Endothelial cell of umbilical vein (primary cell): ENCODE data around the gene ZNF491. TPM values are rescaled to one million over a fixed set of nuclear protein-coding genes. Genes with fewer than 3 reads are reported as not detected.

Source experiments
- BruUV-seq: library from RNA; stranded (reverse); fragments of 400-500 nt; replicated peaks from 2 replicates; lab custom pipeline; 2021; lab: Mats Ljungman, UMichigan
- CTCF ChIA-PET: fragments of 300-600, 350-600 bp; sonication (Branson Sonifier 250); formaldehyde crosslinking; loops from one replicate; lab custom pipeline; 2021; ENCODE audit warnings: antibody characterized with exemption, inconsistent platforms; lab: Charles Lee
- POLR2A ChIA-PET: fragments of 300-600, 350-600 bp; sonication (Branson Sonifier 250); formaldehyde crosslinking; loops from one replicate; lab custom pipeline; 2021; ENCODE audit warnings: antibody characterized with exemption, inconsistent platforms; lab: Charles Lee
- DNase-seq: peaks from one replicate; pipeline ENCODE4 v3.0.0-alpha.2; 2011; ENCODE audit warnings: low read depth, low spot score
- FAIRE-seq: peaks from 2 replicates; lab custom pipeline; 2011; peaks lifted over from hg19 to GRCh38; lab: Jason Lieb, UNC
- H2AFZ ChIP-seq: 2 replicates; pipeline ENCODE4 v1.6.0; 2012; ENCODE audit warnings: low read depth, low read length, control low read depth, inconsistent platforms
- H3K27ac ChIP-seq: 2 replicates; pipeline ENCODE4 v1.5.1; 2011; ENCODE audit warnings: low read depth, mild to moderate bottlenecking, control low read depth, low read length, moderate library complexity; ENCODE audit not compliant: insufficient read depth
- H3K27me3 ChIP-seq, 2 experiments: 2 replicates each; pipeline versions ENCODE4 v1.6.0 to v1.6.1; 2011; ENCODE audit warnings: low read length in 2 of 2, mixed read lengths in 1 of 2; ENCODE audit not compliant: control insufficient read depth in 2 of 2, insufficient read depth in 2 of 2
- H3K36me3 ChIP-seq, 2 experiments: 2 replicates in 1 of 2; 3 replicates in 1 of 2; pipeline ENCODE4 v1.5.1; 2011; ENCODE audit warnings: low read length in 2 of 2, mild to moderate bottlenecking in 1 of 2, moderate library complexity in 1 of 2; ENCODE audit not compliant: control insufficient read depth in 2 of 2, insufficient read depth in 2 of 2; ENCODE audit errors: extremely low read depth in 1 of 2
- H3K4me1 ChIP-seq: 3 replicates; pipeline ENCODE4 v1.5.1; 2011; ENCODE audit warnings: mild to moderate bottlenecking, low read length; ENCODE audit not compliant: control insufficient read depth, insufficient read depth; ENCODE audit errors: extremely low read depth
- H3K4me2 ChIP-seq: 2 replicates; pipeline ENCODE4 v1.6.1; 2011; ENCODE audit warnings: low read length, control low read depth, mixed read lengths; ENCODE audit not compliant: insufficient read depth
- H3K4me3 ChIP-seq, 3 experiments: fragments of 200-600 bp in 1 of 3; sonication (generic), shearing (Covaris generic) in 1 of 3; replicated peaks in 1 of 3; 2 replicates each; pipeline ENCODE4 v1.5.1; 2011 to 2016; ENCODE audit warnings: control low read depth in 3 of 3, low read length in 3 of 3, mild to moderate bottlenecking in 2 of 3, inconsistent platforms in 1 of 3, low read depth in 1 of 3, moderate library complexity in 1 of 3; ENCODE audit not compliant: insufficient read depth in 1 of 3
- H3K79me2 ChIP-seq: 2 replicates; pipeline ENCODE4 v1.6.0; 2012; ENCODE audit warnings: low read length, inconsistent platforms; ENCODE audit not compliant: control insufficient read depth, insufficient read depth
- H3K9ac ChIP-seq: replicated peaks from 2 replicates; pipeline ENCODE3; 2011; ENCODE audit warnings: low read length, control low read depth; ENCODE audit not compliant: insufficient read depth; ENCODE audit errors: extremely low read depth
- H3K9me1 ChIP-seq: replicated peaks from 3 replicates; pipeline ENCODE4 v1.6.0; 2011; ENCODE audit warnings: mild to moderate bottlenecking, low read length; ENCODE audit not compliant: control insufficient read depth, insufficient read depth; ENCODE audit errors: extremely low read depth
- H3K9me3 ChIP-seq: replicated peaks from 2 replicates; pipeline ENCODE4 v1.5.1; 2012; ENCODE audit warnings: low read length, inconsistent platforms; ENCODE audit not compliant: control insufficient read depth, insufficient read depth
- H4K20me1 ChIP-seq: replicated peaks from 2 replicates; pipeline ENCODE3; 2011; ENCODE audit warnings: mild to moderate bottlenecking, low read length; ENCODE audit not compliant: control insufficient read depth, insufficient read depth; ENCODE audit errors: extremely low read depth
- EZH2 ChIP-seq: IDR thresholded peaks from 2 replicates; pipeline ENCODE4 v1.6.1; 2012; ENCODE audit warnings: borderline replicate concordance, low read depth, mild to moderate bottlenecking, moderate library complexity, low read length, inconsistent platforms; ENCODE audit not compliant: severe bottlenecking
- FOS ChIP-seq: IDR thresholded peaks from 2 replicates; pipeline ENCODE4 v1.6.1; 2011; ENCODE audit warnings: mild to moderate bottlenecking, low read length, moderate library complexity, borderline replicate concordance; ENCODE audit not compliant: insufficient read depth
- GATA2 ChIP-seq: IDR thresholded peaks from 2 replicates; pipeline ENCODE4 v1.7.0; 2011; ENCODE audit warnings: low read depth, mild to moderate bottlenecking, moderate library complexity, mixed read lengths, low read length; ENCODE audit not compliant: insufficient read length, insufficient read depth
- JUN ChIP-seq: IDR thresholded peaks from 2 replicates; pipeline ENCODE4 v1.6.1; 2011; ENCODE audit warnings: borderline replicate concordance, low read depth; ENCODE audit not compliant: insufficient read length, insufficient read depth
- MYC ChIP-seq: IDR thresholded peaks from one replicate; pipeline ENCODE4 v1.6.1; 2011; ENCODE audit warnings: mild to moderate bottlenecking, low read depth, low read length
- POLR2A ChIP-seq: IDR thresholded peaks from 2 replicates; pipeline ENCODE4 v1.6.1; 2012; ENCODE audit warnings: low read depth, mild to moderate bottlenecking, control low read depth, low read length
- POLR2AphosphoS5 ChIP-seq: IDR thresholded peaks from 2 replicates; pipeline ENCODE4 v1.6.1; 2012; ENCODE audit warnings: low read depth, mild to moderate bottlenecking, control low read depth, low read length, moderate library complexity; ENCODE audit not compliant: insufficient read depth
- dilution Hi-C: fragments of 300-500 bp; cut with MboI; formaldehyde crosslinking; loops from one replicate; pipeline ENCODE4 v1.15.0; 2019; ENCODE audit warnings: low sequenced_read_pairs; ENCODE audit not compliant: extremely low pct_ligation_motif_present
- intact Hi-C: fragments of 100-400 bp; cut with micrococcal nuclease; formaldehyde crosslinking; loops from one replicate; pipeline ENCODE4 v1.10.0; 2022
- polyA plus RNA-seq, 4 experiments: library from polyadenylated mRNA; depleted of rRNA in 3 of 4; stranded (reverse) in 3 of 4; unstranded in 1 of 4; fragments of >200 nt; gene quantifications; 2 replicates each; pipeline versions ENCODE4 v1.2.1 to v1.2.3, GENCODE V29; 2011 to 2012; ENCODE audit warnings: missing spikeins in 1 of 4
- total RNA-seq: library from RNA; stranded (reverse); gene quantifications from 2 replicates; pipeline ENCODE4 v1.2.3, GENCODE V29; 2021
- TF ChIP-seq, protein P1 (sequence below): IDR thresholded peaks from 2 replicates; pipeline ENCODE4 v1.6.1; 2011; ENCODE audit not compliant: insufficient read depth, insufficient read length
- TF ChIP-seq, protein P2 (sequence below), 2 donors: IDR thresholded peaks; 1 replicate in 1 of 2; 2 replicates in 1 of 2; pipeline ENCODE4 v1.5.1; 2011; ENCODE audit warnings: low read length in 2 of 2, mild to moderate bottlenecking in 2 of 2, moderate library complexity in 2 of 2, control low read depth in 1 of 2, inconsistent platforms in 1 of 2, low read depth in 1 of 2; ENCODE audit not compliant: insufficient read depth in 1 of 2; ENCODE audit errors: extremely low read depth in 1 of 2

The ZNF491 gene
- total and polyA plus RNA-seq, 2 donors (not counting 3 experiments of a cell fraction or from before 2014, with no cell fraction given), result 0.55 to 1.1 TPM

DNA sequence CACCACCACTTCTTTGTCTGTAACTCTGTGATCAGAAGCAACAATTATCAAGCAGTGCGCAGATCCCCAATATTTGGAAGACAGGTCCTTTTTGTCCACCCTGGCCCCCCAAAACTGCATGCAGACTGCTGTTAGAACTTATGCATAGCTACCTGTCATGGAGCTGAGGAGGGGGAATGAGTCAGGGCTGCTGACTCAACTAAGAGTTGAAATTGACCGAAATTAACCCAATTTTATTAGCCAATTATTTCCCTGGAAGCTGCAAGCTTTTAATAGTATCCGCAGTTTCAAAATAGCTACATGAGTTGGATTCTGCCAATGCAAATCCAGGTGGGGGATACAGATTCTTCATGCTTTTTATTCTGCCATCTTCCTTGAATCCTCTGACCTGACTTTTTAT lies 14.0 kb upstream of the ZNF491 start:
- peaks cover 8 to 11% of the 10 kb centered on the region in 2 experiments for H3K36me3 ChIP-seq
- peaks cover 28% of the 10 kb centered on the region for H3K9me3 ChIP-seq
- no peak overlapping the region for H3K4me3 ChIP-seq
- no peaks in the 10 kb centered on the region for H3K4me1 ChIP-seq
- intact Hi-C loops, result no loop called here
- FAIRE-seq (no peak), DNase-seq (no peak)
- no peak overlapping the region for H3K9ac ChIP-seq
- no peaks in the 10 kb centered on the region for H3K9me1 ChIP-seq
- no peaks in the 10 kb centered on the region for H4K20me1 ChIP-seq
- H3K79me2 ChIP-seq, result no peaks in the 10 kb centered on the region
- no TSS peak for BruUV-seq
- H3K27ac ChIP-seq, result no peak overlapping the region
- dilution Hi-C loops, result no loop called here
- no peak overlapping the region for H3K4me2 ChIP-seq
- H2AFZ ChIP-seq, result no peak overlapping the region
- CTCF ChIA-PET, result no interaction called here
- POLR2A ChIA-PET, result no interaction called here
- TF ChIP-seq, protein P1, sequence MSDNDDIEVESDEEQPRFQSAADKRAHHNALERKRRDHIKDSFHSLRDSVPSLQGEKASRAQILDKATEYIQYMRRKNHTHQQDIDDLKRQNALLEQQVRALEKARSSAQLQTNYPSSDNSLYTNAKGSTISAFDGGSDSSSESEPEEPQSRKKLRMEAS, result no peak
- no peak for TF ChIP-seq JUN
- TF ChIP-seq, protein P2, sequence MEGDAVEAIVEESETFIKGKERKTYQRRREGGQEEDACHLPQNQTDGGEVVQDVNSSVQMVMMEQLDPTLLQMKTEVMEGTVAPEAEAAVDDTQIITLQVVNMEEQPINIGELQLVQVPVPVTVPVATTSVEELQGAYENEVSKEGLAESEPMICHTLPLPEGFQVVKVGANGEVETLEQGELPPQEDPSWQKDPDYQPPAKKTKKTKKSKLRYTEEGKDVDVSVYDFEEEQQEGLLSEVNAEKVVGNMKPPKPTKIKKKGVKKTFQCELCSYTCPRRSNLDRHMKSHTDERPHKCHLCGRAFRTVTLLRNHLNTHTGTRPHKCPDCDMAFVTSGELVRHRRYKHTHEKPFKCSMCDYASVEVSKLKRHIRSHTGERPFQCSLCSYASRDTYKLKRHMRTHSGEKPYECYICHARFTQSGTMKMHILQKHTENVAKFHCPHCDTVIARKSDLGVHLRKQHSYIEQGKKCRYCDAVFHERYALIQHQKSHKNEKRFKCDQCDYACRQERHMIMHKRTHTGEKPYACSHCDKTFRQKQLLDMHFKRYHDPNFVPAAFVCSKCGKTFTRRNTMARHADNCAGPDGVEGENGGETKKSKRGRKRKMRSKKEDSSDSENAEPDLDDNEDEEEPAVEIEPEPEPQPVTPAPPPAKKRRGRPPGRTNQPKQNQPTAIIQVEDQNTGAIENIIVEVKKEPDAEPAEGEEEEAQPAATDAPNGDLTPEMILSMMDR (IDR thresholded peaks at IDR 0.05; ENCODE audit: extremely low read depth in 1 of 2, insufficient read depth in 1 of 2, low read depth in 1 of 2, low read length in 2 of 2), result no peak
- no peak for TF ChIP-seq POLR2A
- TF ChIP-seq EZH2, result no peak
- TF ChIP-seq FOS, result no peak
- no peak for TF ChIP-seq POLR2AphosphoS5
- no peak for TF ChIP-seq MYC
- no peak for TF ChIP-seq GATA2
- H3K27me3 ChIP-seq, result no peaks in the 10 kb centered on the region
